GM21529 (cell line): ENCODE measurements around the gene SMAD9.

Experiments used
- ATAC-seq: cut with Tn5 transposase; IDR thresholded peaks from one replicate; pipeline ENCODE4 v1.9.1; 2021; ENCODE audit not compliant: unreplicated experiment

The SMAD9 gene

DNA sequence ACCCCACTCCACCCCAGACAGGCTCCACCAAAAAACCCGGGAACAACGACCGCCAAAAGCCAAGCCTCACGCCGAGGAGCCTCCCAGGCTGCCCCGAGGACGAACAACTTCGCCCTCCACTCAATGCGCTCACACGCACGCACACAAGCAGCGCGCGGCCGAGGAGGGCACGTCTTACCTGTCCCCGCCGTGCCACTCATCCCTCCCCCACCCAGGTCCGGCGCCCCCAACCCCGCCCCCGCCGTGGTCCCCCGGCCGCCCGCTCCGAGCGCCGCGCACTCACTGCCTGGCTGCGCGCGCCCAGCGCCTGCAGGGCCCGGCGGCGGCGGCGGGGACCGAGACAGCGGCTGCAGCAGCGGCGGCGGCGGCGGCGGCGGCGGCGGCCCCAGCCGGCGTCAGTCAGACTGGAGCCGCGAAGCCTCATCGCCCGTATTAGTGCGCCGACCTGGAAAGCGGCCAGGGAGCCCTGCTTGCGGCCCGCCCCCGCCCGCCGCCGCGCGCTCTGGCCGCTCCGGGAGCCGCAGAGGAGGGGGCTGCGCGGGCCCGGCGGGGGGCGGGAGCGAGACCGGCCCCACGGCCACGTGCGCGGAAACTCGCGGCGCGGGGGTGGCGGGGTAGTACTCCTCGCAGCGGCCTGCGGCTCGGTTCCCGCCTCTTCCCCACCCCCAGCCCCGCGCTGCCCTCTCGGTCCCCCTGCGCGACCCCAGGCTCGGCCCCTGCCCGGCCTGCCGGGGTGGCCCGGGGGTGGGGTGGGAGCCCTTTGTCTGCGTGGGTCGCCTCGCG, at the start of gene SMAD9:
TSS of gene SMAD9 (minus strand) at position 406 of the 783 bp plus-strand sequence. CDS start 40,549 bp downstream, outside the sequence.
- peak; percentile 71 for ATAC-seq

DNA sequence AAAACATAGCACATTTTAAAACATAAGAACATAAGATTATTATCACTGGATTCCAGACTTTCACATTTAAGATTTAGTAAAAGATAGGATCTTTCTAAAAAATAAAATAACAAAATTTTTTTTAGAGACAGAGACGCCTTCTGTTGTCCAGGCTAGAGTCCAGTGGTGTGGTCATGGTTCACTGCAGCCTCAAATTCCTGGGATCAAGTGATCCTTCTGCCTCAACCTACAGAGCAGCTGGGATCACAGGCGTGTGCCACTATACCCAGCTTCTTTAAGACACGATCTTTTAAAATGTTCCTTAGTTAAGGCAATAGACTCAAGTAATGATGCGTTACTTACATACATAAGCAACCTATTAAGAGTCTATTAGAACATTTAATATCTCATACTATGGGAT, 46.4 kb upstream of the SMAD9 start:
- no peak for ATAC-seq

DNA sequence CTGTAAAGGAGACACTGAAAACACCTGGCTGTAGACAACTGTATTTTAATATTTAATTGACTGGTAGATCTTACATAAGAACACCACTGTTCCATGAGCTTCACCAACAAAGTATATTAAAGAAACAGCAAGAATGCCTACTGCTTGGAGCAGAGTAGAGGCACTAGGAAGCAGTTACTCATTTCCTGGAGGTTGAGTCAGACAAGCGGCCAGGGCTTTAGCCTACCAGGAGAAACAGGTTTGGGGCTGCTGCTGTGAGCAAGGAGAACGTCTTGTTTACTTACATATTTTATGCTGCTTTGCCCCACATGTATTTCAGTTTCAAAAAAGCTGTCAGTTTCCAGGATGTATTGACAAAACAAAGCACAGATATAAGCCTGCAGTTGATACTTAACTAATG, 45.7 kb upstream of the SMAD9 start:
- no peak for ATAC-seq

DNA sequence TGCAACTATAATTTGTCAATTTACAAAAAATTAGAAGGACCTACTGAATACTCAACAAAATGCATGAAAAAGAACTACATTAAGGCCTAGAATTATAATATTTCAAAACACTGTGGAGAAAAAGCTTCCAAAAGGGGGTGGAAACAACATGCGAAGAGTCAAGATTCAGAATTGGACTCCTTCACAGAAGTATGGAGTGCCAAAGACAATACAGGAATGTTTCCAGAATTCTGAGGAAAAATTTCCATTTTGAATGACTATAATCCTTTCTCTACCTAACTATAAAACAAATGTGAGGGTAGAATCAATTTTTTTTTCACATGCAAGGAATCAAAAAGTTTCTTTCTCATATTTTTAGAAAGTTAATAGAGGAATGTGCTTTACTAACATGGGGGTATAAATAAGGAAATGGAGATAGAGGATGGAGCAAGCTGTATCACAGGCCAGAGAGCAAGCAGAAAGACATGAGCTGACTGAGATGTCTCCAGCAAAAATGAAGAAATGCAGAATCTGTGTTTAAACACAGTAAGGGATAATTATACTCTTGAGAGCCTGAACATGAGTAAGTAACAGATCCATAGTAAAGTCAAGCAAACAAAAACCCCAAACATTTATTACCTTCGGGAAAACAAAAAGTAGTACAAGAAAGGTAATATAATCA, 39.5 kb upstream of the SMAD9 start:
- ATAC-seq, result no peak

DNA sequence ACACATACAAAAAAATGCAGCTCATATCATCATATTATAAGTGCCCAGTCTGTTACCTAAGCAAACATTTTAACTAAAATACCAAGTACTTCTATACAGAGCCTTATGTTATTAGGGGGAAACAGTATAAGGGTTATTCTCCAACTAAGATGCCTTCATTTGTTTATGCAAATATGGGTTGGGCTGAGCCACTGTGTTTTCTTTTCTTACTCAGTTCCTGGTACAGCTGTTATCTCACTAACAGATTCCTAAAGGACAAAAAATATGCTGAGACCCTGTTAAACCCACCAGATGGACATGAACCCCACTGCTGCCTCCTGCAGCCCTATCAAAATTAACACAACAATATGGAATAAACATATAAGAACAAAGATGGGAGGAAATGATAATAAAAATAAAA, 34.5 kb upstream of the SMAD9 start:
- no peak for ATAC-seq

DNA sequence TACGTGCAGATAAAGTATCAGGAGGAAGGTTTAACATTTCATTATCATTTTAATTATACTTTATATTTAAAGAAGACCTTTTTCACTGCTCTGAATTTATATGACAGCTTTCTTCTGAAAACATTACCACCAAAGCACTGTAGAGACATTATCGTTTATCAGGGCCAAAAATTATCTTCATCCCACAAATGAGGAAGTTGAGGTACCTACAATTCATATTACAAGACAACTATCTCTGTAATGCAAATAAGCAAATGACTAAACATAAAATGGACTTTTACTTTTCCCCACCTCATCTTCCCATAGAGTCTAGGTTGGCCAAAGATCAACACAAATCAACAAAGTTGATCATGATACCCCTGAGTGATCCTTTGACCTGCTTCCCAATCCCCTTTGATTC, 30.9 kb upstream of the SMAD9 start:
- ATAC-seq, result no peak

DNA sequence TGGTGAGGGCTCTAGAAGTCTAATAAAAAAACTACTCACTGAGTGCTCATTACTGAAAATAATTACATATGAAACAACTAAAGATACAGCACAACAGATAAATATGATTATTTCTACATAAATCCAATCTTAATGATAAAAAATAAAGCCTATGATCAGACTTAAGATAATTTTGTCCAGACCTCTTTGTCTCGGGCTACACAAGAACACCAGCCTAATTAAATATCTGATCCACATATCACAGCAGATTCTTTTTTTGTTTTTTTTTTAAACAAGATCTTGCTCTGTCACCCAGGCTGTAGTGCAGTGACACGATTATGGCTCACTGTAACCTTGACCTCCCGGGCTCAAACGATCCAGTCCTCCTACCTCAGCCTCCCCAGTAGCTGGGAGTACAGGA, 30.3 kb upstream of the SMAD9 start:
- no peak for ATAC-seq

DNA sequence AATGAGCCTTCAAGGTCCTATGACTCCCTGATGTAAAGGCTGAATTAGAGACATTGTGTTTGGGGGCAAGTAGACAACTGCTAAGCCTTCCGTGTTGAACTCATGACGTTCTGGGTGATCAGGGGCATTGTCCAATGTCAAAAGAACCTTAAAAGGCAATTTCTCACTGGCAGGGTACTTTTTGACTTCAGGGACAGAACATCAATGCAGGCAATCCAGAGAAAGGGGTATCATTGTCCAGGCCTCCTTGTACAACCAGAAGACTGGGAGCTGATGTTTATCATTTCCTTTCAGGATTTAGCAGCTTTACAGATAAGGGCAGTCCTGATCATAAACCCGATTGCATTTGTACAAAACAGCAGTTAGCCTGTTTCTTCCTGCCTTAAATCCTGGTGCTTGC, 25.0 kb upstream of the SMAD9 start:
- no peak for ATAC-seq

DNA sequence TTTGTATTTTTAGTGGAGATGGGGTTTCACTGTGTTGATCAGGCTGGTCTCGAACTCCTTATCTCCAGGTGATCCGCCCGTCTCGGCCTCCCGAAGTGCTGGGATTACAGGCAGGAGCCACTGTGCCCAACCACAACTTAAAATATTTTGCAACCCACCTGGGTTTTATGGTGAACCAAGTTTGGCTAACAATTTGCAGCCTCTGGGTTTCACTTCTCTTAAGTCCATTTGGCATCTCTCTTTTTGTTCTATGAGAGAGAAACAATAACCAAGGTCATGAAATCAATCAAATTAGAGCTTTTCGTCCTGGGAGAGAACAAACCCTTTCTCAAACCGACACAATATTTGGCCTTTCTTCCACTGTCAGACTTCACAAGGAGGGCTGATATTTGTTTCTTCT, 5.6 kb upstream of the SMAD9 start:
- no peak for ATAC-seq

DNA sequence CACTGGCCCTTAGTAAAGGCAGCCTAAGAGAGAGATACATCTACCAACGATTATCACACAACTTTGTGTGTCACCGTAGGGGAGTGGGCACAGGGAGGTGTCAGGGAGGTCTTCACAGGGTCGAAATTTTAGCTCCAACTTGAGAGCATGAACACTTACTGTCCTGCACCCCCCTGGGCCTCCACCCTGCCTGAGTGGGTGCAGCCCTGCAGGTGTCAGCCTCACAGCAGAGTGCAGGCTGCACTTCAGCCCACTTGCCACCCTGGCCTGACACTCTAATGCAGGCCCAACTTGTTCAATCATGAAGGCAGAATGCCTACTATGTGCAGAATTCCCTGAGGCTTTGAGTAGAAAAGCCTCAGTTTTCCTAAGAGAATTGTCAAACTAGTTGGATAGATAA, 4.0 kb upstream of the SMAD9 start:
- no peak for ATAC-seq

DNA sequence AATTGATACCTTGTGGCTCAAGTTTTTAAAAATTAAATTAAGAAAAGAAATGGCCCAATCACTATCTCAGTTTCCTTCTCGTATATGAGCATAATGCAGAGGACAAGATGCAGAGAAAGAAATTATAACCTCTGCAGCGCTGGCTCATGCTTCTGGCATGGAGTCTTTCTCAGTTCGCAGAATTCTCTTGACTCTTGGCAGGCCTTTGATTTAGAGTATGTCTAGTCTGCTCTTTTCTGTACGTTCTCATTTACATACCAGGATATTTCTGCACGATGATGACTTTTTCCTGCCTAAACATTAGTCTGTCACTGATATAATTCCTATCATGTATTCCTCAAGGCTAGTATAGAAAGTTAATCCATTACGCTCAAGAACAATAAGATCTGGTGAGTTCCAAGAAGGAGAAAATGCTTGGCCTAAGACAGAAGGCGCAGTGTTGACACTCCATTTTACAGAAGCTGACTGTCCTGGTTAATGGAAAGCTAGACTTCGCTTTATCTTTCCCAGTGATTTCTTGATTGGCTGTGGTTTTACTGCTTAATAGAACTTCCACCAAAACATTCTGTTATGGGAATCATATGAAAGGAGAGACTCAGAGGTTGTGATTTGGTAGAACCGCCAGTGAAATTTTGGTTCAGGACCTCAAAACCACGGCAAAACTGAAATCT, 1.7 kb upstream of the SMAD9 start:
- no peak for ATAC-seq

DNA sequence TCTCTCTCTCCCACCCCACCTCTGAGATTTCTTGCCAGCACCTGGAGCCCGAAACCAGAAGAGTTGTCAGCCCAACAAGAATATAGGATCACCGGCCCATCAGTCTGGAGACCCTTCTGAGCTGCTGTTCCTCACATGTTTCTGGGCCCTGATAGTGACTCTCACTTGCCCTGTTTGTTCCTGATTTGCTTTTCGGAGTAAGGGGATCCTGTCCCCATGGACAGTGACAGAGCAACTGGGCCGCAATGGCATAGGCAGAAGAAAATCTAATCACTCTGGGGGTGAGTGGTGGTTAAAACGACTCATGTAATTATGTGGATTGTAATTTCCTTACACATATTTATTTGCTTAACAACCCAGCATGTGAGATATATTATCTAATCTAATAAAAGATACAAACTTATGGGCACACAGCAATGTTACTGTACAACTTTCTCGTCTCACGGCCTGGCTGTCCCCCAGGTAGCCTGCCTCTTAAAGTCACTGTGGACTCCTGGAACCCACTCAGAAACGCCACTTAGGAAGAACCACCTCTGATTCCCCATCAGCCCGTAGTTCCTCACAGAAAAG, 663 bp upstream of the SMAD9 start:
- ATAC-seq, result no peak

DNA sequence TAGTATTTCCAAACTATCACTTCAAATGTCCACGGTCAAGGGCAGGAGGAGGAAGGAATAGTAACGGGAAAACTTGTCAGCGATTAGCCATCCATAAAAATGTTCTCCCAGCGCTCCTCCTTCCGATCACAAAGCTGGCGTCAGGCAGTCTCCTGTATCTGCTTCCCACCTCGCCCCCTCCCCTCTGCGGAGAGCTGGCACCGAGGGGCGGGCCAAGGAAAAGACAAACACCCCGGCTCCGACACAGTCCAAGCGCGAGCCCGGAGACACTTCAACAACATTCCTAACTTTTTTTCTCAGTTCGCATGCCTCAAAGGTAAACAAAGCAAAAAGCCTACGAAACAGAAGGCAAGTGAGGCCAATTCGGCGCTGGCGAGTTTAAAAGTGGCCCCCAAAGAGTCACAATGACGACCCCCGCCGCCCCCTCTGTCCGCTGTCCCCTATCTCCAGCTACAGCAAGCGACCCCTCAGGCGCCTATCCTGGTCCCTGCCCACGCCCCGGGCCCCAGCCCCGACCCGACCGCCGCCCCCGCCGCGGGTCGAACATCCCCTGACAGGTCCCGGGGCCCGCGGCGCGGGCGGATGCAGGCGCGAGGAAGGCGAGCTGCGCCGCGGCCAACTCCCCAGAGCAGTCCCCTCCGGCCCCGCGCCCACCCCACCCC, 736 bp downstream of the SMAD9 start:
- ATAC-seq, result peak; percentile 18

DNA sequence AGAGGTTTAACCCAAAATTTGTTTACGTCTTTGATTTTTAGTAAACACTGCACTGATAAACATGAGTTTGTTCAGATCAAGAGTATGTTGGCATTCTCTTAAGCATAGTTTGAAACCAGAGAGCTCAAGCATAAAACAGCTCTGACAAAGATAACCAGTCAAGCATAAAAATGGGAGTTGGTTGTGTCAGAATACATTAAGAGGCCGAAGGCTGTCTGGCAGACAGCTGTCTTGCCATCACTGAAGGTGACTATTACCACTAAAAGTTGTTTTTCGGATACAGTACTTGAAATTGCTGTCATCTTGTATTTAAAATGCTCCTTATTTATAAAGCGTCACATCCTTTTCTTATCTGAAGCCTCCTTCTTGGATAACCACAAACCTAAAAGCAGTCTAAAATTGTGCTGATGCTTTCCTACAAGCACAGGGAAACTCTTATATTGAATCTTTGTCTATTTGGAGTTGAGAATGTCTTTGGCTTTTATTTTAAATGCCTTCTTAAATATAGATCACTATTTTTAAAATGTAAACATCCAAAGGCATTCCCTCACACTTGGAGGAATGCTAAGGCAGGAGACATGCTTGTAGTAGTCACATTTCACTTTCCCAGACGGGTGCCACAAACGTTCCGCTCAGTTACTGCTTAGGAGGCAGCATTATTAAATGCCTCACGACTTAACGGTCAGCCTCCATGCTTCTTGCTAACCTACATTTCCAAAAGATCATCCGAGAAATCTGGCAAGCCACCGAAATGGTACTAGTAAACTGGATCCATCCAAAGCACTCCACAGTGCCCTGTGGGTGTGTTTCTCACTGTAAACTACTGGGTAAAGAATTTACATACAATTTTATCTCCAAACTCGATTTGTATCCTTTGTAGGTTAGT, 1.5 kb downstream of the SMAD9 start:
- no peak for ATAC-seq

DNA sequence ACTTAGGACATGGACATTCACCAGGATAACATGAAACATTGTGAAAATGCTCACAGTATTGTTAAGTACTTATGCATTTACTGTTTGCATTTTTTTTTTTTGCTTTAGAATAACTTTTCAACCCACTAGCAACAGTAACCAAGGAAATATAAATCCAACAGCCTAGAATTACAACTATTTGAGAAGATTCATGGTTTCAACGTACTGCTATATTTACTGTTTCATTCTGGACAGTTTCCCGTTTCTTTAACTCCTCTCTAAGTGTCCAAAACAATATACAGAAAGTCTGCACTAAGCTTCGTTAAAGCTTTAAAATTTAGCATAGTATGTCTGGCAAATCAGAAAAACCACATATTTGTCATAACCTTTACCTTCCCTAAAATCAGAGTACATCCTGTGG, 2.7 kb downstream of the SMAD9 start:
- no peak for ATAC-seq

DNA sequence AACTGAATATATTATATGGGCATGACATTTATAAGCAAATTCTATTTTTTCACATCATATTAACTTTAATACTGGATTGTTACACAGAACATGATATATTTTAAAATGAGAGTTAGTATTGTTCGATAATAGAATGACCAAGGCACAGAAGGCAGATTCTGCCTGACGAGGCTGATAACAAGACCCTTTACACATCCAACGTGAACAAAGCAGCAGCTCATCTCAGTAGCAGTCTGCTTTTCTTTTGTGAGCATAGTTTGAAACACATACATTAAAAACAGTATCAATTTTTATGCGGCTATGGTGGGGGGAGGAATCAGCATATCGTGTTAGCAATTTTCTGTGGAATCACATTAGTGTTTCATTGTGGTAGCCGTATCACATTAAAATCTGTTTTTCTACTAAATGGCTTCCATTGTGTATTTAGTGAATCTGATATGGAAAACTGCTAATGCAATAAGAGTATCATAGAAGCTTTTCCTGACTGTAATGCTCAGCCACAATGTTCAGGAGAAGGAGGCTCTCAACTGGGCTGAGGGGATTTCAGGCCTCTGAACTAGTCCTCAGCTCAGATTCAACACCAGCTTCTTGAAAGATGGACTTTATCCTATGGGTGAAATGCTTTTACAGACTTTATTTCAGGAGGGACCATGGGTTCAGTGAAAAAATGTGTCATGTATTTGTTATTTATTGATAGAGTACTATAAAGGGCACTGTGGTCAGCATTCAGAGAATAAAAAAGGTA, 4.0 kb downstream of the SMAD9 start:
- ATAC-seq, result no peak

DNA sequence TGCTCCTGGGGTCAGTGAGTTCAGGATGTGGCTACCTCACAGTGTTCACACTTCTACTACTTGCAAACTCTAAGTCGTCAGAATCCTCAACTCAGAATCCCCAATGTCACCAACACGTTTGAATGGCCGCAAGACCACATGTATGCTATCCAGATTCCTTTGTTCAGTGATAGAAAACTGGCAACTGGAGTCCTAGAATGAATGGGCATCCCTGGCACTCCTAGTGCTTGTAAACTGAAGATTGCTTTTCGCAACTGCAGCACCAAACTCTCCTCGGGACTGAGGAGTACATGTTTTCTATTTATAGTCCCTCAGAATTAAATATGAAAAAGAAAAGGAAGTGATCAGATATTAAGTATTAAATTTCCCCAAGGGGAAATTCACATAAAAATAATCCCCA, 4.9 kb downstream of the SMAD9 start:
- ATAC-seq, result no peak

DNA sequence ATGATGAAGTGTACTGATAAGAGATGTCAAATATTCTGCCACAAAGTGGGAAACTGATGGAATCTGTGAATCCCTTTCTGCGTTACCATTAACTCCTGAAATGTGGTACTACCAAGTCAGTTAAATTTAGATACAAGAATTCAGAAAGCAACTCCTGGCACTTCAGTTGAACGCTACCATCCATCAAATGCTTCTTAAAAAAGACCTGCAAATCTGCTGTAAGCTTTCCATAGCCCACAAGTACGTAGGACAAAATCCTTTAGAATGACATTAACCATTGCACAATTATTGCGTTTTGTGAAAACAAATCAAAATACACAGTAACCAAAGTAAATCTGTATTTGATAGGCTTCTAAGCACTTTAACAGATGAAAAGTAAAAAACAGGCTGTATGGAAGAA, 5.4 kb downstream of the SMAD9 start:
- ATAC-seq, result no peak

DNA sequence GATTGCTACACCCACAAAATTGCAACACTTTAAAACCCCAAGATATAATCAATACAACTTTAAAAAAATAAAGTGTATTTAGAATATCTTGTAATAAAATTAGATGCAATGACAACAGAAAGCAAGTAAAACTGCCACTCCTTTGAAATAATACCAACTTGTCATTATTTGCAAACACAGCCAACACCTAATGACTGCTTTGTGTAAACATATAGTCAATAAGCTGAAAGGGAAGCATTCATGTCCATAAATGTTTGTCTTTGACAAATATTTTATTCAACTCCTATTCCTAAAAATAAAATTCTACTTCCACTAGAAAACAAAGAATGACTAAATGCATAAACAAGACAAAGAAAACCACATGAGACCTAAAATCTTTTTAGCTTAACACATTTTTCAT, 6.6 kb downstream of the SMAD9 start:
- ATAC-seq, result no peak

DNA sequence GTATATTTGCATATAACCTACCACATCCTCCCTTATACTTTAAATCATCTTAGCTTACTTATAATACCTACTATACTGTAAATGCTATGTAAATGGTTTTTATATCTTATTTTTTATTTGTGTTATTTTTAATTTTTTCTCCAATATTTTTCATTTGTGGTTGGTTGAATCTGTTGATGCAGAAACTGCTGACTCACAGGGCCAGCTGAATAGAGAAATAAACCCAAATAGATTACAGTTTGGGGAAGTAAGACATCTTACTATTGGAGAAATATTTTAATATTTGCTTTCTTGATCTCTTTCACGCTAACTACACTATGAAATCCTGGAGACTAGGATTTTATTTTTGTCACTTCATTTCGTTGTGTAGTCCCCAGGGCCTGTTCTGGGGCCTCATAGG, 7.1 kb downstream of the SMAD9 start:
- no peak for ATAC-seq
